ENCODE data around the gene MEA1. TPM values are rescaled to one million over a fixed set of nuclear protein-coding genes. Genes with fewer than 3 reads are reported as not detected.
A peak's percentile ranks its signal among the peaks of the same experiment; 100 is the strongest.

Gene MEA1
- total and polyA plus RNA-seq, 12 donors, result 54.6 to 142 (median 76.3) TPM

DNA sequence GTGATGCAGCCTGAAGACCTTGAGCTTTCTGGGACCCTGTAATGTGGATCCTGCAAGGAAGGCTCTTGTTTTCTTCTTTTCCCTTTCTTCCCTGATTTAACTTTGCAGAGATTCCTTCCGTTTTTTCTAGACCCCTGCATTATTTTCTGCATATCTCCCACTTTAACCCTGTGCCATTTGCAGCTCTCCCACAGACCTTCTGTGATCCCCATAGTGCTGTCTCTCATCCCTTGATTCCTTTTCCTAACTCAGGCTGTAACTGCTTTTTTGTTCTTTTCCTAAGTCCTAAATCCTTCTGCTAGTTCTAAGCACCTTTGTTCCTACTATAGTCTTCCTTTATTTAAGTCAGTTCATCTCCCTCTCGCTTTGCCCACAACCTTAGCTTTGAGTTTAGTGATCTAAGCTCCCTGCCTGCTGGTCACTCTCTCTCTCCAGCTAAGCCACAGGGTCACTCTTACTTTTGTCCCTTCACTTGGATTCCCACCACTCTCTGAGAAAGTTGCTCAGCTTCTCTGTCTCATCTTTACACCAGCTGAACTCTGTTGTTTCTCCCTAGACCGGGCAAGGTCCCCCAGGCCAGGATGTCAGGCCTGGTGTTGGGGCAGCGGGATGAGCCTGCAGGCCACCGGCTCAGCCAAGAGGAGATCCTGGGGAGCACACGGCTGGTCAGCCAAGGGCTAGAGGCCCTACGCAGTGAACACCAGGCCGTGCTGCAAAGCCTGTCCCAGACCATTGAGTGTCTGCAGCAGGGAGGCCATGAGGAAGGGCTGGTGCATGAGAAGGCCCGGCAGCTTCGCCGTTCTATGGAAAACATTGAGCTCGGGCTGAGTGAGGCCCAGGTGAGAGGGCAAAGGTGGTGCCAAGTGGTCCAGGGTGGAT lies 47.2 kb upstream of the MEA1 start:
- intact Hi-C loops (cut with DNase I), result loop anchor here in 1 of 2 donors (5.0 kb wide), 1 partner anchor 81 kb away; no protein-coding TSS in a partner anchor
- WGBS, 4 donors, result 83 to 86% (median 84%) methylated on average over 12 of the region's 12 CpGs

GRCh38 chr6:43060034-43060754 lies 46.4 kb upstream of the MEA1 start:
- TF ChIP-seq, protein P1, sequence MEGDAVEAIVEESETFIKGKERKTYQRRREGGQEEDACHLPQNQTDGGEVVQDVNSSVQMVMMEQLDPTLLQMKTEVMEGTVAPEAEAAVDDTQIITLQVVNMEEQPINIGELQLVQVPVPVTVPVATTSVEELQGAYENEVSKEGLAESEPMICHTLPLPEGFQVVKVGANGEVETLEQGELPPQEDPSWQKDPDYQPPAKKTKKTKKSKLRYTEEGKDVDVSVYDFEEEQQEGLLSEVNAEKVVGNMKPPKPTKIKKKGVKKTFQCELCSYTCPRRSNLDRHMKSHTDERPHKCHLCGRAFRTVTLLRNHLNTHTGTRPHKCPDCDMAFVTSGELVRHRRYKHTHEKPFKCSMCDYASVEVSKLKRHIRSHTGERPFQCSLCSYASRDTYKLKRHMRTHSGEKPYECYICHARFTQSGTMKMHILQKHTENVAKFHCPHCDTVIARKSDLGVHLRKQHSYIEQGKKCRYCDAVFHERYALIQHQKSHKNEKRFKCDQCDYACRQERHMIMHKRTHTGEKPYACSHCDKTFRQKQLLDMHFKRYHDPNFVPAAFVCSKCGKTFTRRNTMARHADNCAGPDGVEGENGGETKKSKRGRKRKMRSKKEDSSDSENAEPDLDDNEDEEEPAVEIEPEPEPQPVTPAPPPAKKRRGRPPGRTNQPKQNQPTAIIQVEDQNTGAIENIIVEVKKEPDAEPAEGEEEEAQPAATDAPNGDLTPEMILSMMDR (IDR thresholded peaks at IDR 0.05), result no peak
- TF ChIP-seq POLR2A (IDR thresholded peaks at IDR 0.05), result peak in 1 of 2 donors; percentile 0
- H3K36me3 ChIP-seq (replicated peaks in 1 of 2), result peaks cover 0 to 26% of the 10 kb centered on the region in 2 donors
- WGBS, 4 donors, result 10 to 20% (median 15%) methylated on average over 9 to 15 of the region's 15 CpGs

More for the DNA sequence above, 47.2 kb upstream of the MEA1 start:
- Histone ChIP-seq H3K4me3 (no peak overlapping the region), H3K36me3 (replicated peaks in 1 of 2) (peaks cover 0 to 27% of the 10 kb centered on the region in 2 donors), H3K9me3 (replicated peaks in 1 of 3) (no peaks in the 10 kb centered on the region), H3K4me1 (replicated peaks in 1 of 2) (peaks cover 13 to 16% of the 10 kb centered on the region in 2 donors), H3K27me3 (no peaks in the 10 kb centered on the region), H3K27ac (no peak overlapping the region)
- no peak for DNase-seq
- TF ChIP-seq, protein P1 (IDR thresholded peaks at IDR 0.05), result no peak
- TF ChIP-seq POLR2A (IDR thresholded peaks at IDR 0.05), result no peak

DNA sequence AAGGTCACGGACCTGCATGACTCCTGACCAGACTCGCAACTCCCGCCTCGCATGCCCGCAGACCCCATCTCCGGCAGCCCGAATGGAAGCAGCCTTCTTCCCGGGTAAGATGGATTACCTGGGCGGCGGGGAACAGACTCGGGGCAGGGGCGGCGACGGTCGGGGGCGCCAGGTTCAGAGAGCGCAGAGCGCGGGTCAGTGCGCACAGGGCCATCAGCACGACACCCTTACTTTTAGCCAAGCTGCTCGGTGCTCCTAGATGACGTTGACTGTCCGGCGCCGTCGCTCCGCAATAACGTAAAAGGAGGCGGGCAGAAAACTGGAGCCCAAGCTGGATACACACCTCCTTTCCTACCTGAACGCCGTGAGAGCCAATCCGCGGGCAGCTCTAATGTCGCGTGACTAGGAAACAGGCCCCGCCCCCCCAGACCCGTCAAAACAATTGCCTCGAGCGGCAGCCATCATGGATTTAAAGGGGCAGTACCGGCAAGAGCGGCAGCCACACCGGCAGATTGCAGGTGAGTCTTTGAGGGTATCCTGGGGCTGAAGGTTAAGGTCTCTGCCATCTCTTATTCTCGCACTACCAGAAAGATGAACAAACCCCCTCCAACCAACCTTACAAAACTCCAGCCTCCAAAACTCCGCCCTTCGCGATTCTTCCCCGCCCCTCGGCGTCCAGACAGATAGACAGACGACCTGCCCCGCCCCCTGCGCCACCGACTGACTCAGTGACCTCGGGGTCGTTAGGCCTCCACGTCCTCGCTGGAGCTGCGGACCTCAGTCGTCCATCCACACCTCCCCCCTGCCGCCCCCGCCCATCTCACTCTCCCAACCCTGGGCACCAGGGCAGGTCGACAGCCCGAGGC lies 45.7 kb upstream of the MEA1 start, which contains the start of the genes KLC4 and MRPL2:
Gene KLC4 (plus strand): TSS at position 464 of the 866 bp plus-strand sequence. CDS start 1,705 bp downstream, outside the sequence.
Gene MRPL2 (minus strand): TSS at position 267 of the 866 bp plus-strand sequence. CDS start 53 bp downstream, at position 214.
- Histone ChIP-seq H3K9me3 (replicated peaks in 1 of 3) (no peaks in the 10 kb centered on the region), H3K4me1 (replicated peaks in 1 of 2) (peaks cover 13 to 18% of the 10 kb centered on the region in 2 donors), H3K27ac (peak within 1 kb of the TSS; percentile 60 to 94 (median 75)), H3K27me3 (no peaks in the 10 kb centered on the region), H3K4me3 (peak within 1 kb of the TSS; percentile 60 to 90 (median 68)), H3K36me3 (replicated peaks in 1 of 2) (peaks cover 0 to 28% of the 10 kb centered on the region in 2 donors)
- intact Hi-C loops (cut with DNase I), result loop anchor here in 1 of 2 donors (5.0 kb wide), 1 partner anchor 83 kb away; no protein-coding TSS in a partner anchor
- peak; percentile 98 to 100 (median 99) for DNase-seq
- WGBS, 4 donors, result 0 to 1% (median 0%) methylated on average over 29 to 64 of the region's 64 CpGs
- TF ChIP-seq, protein P1 (IDR thresholded peaks at IDR 0.05), result no peak
- TF ChIP-seq POLR2A (IDR thresholded peaks at IDR 0.05), result peak; percentile 70 to 88

More at GRCh38 chr6:43060034-43060754, 46.4 kb upstream of the MEA1 start:
- peaks cover 13 to 16% of the 10 kb centered on the region in 2 donors for H3K4me1 ChIP-seq (replicated peaks in 1 of 2)
- intact Hi-C loops (cut with DNase I), result loop anchor here in 1 of 2 donors (5.0 kb wide), 1 partner anchor 82 kb away; no protein-coding TSS in a partner anchor
- peak in 2 of 7 donors; percentile 33 to 39 for DNase-seq
- H3K27me3 ChIP-seq, result no peaks in the 10 kb centered on the region
- no peaks in the 10 kb centered on the region for H3K9me3 ChIP-seq (replicated peaks in 1 of 3)
- peak overlapping the region; percentile 60 to 94 (median 75) for H3K27ac ChIP-seq
- peak overlapping the region; percentile 6 to 90 (median 64) for H3K4me3 ChIP-seq

Measured in adrenal gland (tissue), 12 donors.